HepG2 (cell line): Measurements from ENCODE around the gene HDAC10. TPM values are rescaled to one million over a fixed set of nuclear protein-coding genes. Genes with fewer than 3 reads are reported as not detected.
A peak's percentile ranks its signal among the peaks of the same experiment; 100 is the strongest.

ENCODE experiments used
- ATAC-seq: fragments of 200-7000 bp; cut with Tn5 transposase; 3 replicates; pipeline ENCODE4 v1.9.1; 2020; ENCODE audit warnings: mild to moderate bottlenecking, moderate library complexity
- BruUV-seq: library from RNA; stranded (reverse); fragments of 400-500 nt; replicated peaks from 2 replicates; lab custom pipeline; 2021; lab: Mats Ljungman, UMichigan
- CTCF ChIA-PET: fragments of 300-600 bp; formaldehyde crosslinking; extraction: SDS; loops from one replicate; lab custom pipeline; 2021; ENCODE audit warnings: low total read pairs, inconsistent platforms, low intra/inter-chr PET ratio; lab: Yijun Ruan, JAX
- POLR2A ChIA-PET: fragments of 350-600 bp; sonication (Branson Sonifier 250); formaldehyde crosslinking; loops from one replicate; lab custom pipeline; 2020; ENCODE audit warnings: antibody characterized with exemption, inconsistent platforms; lab: Yijun Ruan, JAX
- DNase-seq: peaks from one replicate; pipeline ENCODE4 v3.0.0-alpha.2; 2015; ENCODE audit warnings: low spot score
- FAIRE-seq: peaks from 3 replicates; lab custom pipeline; 2011; peaks lifted over from hg19 to GRCh38; lab: Jason Lieb, UNC
- H2AFZ ChIP-seq: one replicate; pipeline ENCODE4 v1.6.1; 2011; ENCODE audit warnings: low read length, inconsistent platforms
- H3K27ac ChIP-seq: fragments of 300-600 bp; 3 replicates; pipeline ENCODE4 v1.8.0; 2011; ENCODE audit warnings: mixed run types, mild to moderate bottlenecking, mixed read lengths, low read length, inconsistent platforms; ENCODE audit not compliant: insufficient read depth; ENCODE audit errors: extremely low read length
- H3K27me3 ChIP-seq, 2 experiments: fragments of 200-600 bp in 1 of 2; 2 replicates in 1 of 2; 3 replicates in 1 of 2; pipeline versions ENCODE4 v1.6.0 to v1.8.0; 2011; ENCODE audit warnings: low read length in 2 of 2, mild to moderate bottlenecking in 2 of 2, moderate library complexity in 2 of 2, inconsistent platforms in 1 of 2; ENCODE audit not compliant: insufficient read depth in 2 of 2, control insufficient read depth in 1 of 2
- H3K36me3 ChIP-seq, 2 experiments: fragments of 200-600 bp in 1 of 2; replicated peaks in 1 of 2; 2 replicates in 1 of 2; 3 replicates in 1 of 2; pipeline versions ENCODE4 v1.5.1 to v1.8.0; 2011; ENCODE audit warnings: low read length in 2 of 2, inconsistent platforms in 1 of 2; ENCODE audit not compliant: insufficient read depth in 2 of 2, control insufficient read depth in 1 of 2
- H3K4me1 ChIP-seq: 2 replicates; pipeline ENCODE4 v1.5.1; 2012; ENCODE audit warnings: low read length, inconsistent platforms; ENCODE audit not compliant: insufficient read depth
- H3K4me2 ChIP-seq: 2 replicates; pipeline ENCODE4 v1.6.0; 2011; ENCODE audit warnings: low read depth, low read length, inconsistent platforms
- H3K4me3 ChIP-seq, 3 experiments: fragments of 200-600 bp in 1 of 3; sonication (generic), shearing (Covaris generic) in 1 of 3; replicated peaks in 1 of 3; 2 replicates each; pipeline ENCODE4 v1.5.1; 2011 to 2016; ENCODE audit warnings: low read length in 3 of 3, inconsistent platforms in 2 of 3, low read depth in 2 of 3, mild to moderate bottlenecking in 2 of 3, control low read depth in 1 of 3, mixed read lengths in 1 of 3; ENCODE audit not compliant: insufficient read depth in 1 of 3
- H3K79me2 ChIP-seq: one replicate; pipeline ENCODE4 v1.6.1; 2011; ENCODE audit warnings: low read length, inconsistent platforms; ENCODE audit not compliant: insufficient read depth
- H3K9ac ChIP-seq: 2 replicates; pipeline ENCODE4 v1.6.0; 2011; ENCODE audit warnings: mild to moderate bottlenecking, low read depth, low read length, inconsistent platforms; ENCODE audit not compliant: insufficient read depth
- H3K9me3 ChIP-seq: 2 replicates; pipeline ENCODE4 v1.5.1; 2012; ENCODE audit warnings: mild to moderate bottlenecking, low read length
- H4K20me1 ChIP-seq: 2 replicates; pipeline ENCODE4 v1.6.0; 2011; ENCODE audit warnings: inconsistent platforms, mild to moderate bottlenecking, low read length, moderate library complexity; ENCODE audit not compliant: insufficient read depth
- AGO1 ChIP-seq: fragments of 200-400 bp; formaldehyde crosslinking; IDR thresholded peaks from 2 replicates; pipeline ENCODE4 v1.6.1; 2017; ENCODE audit warnings: mild to moderate bottlenecking, low read depth, low read length, moderate library complexity; ENCODE audit not compliant: poor library complexity, severe bottlenecking
- AGO2 ChIP-seq: fragments of 200-400 bp; formaldehyde crosslinking; optimal IDR thresholded peaks from 2 replicates; pipeline ENCODE3; 2017; ENCODE audit warnings: mild to moderate bottlenecking, low read depth, low read length, moderate library complexity
- ARID4A ChIP-seq: sonication (generic); formaldehyde crosslinking; IDR thresholded peaks from 2 replicates; pipeline ENCODE4 v1.5.0; 2020; ENCODE audit warnings: mild to moderate bottlenecking, missing genetic modification reagents, borderline replicate concordance
- EP300 ChIP-seq, 3 experiments: sonication (generic) in 1 of 3; formaldehyde crosslinking in 1 of 3; IDR thresholded peaks; 2 replicates each; pipeline versions ENCODE4 v1.5.1 to v1.6.1; 2011 to 2020; ENCODE audit warnings: low read depth in 2 of 3, low read length in 2 of 3, borderline replicate concordance in 1 of 3, improper control_type of control experiment in 1 of 3, mild to moderate bottlenecking in 1 of 3, missing genetic modification reagents in 1 of 3, moderate library complexity in 1 of 3
- FOSL1 ChIP-seq: sonication (generic); formaldehyde crosslinking; IDR thresholded peaks from 2 replicates; pipeline ENCODE4 v1.9.0; 2021; ENCODE audit warnings: missing genetic modification reagents, borderline replicate concordance
- GTF3A ChIP-seq: sonication (generic); formaldehyde crosslinking; conservative IDR thresholded peaks from 2 replicates; pipeline ENCODE4 v1.4.0; 2020; ENCODE audit warnings: mild to moderate bottlenecking, missing genetic modification reagents
- IRF1 ChIP-seq: sonication (generic); formaldehyde crosslinking; IDR thresholded peaks from 2 replicates; pipeline ENCODE4 v1.4.0; 2020; ENCODE audit warnings: low read depth, mild to moderate bottlenecking, missing genetic modification reagents
- PCBP2 ChIP-seq: fragments of 200-400 bp; formaldehyde crosslinking; optimal IDR thresholded peaks from 2 replicates; pipeline ENCODE3; 2018; ENCODE audit warnings: low read length, low read depth; ENCODE audit not compliant: poor library complexity, severe bottlenecking
- POLR2A ChIP-seq, 2 experiments: IDR thresholded peaks; 2 replicates each; pipeline ENCODE4 v1.6.1; 2011; ENCODE audit warnings: low read depth in 2 of 2, low read length in 2 of 2, mild to moderate bottlenecking in 1 of 2, moderate library complexity in 1 of 2; ENCODE audit not compliant: insufficient read depth in 1 of 2
- RBFOX2 ChIP-seq: fragments of 200-400 bp; formaldehyde crosslinking; IDR thresholded peaks from 2 replicates; pipeline ENCODE4 v1.6.1; 2017; ENCODE audit warnings: low read depth, mild to moderate bottlenecking, low read length
- RFXANK ChIP-seq: IDR thresholded peaks from 2 replicates; pipeline ENCODE4 v1.6.1; 2016
- WGBS: methylation state at CpG from one replicate; pipeline ENCODE4 v1.1.6; 2017; ENCODE audit warnings: low lambda C conversion rate; 5-methylcytosine and 5-hydroxymethylcytosine counted together
- in situ Hi-C: cut with HindIII; loops from 2 replicates; pipeline ENCODE4 v1.10.0; 2017; ENCODE audit warnings: low pct_unique_long_range_greater_than_20kb; ENCODE audit not compliant: extremely low pct_ligation_motif_present
- intact Hi-C: fragments of 100-400 bp; cut with micrococcal nuclease; formaldehyde crosslinking; loops from one replicate; pipeline ENCODE4 v1.10.0; 2022; ENCODE audit not compliant: unreplicated experiment
- polyA plus RNA-seq, 8 experiments: library from polyadenylated mRNA; depleted of rRNA in 3 of 8; stranded (reverse) in 7 of 8; unstranded in 1 of 8; fragments of >200 nt; fragmentation: Illumina TruSeq in 4 of 8; extraction: Trizol in 4 of 8; gene quantifications; 2 replicates each; pipeline versions ENCODE4 v1.2.1 to v1.2.3, GENCODE V29; 2011 to 2016; ENCODE audit warnings: low read depth in 4 of 8, missing spikeins in 1 of 8, mixed read lengths in 1 of 8; ENCODE audit not compliant: insufficient read depth in 1 of 8
- total RNA-seq, 5 experiments: library from RNA; depleted of rRNA; stranded (reverse); fragments of >200 nt; fragmentation: Illumina TruSeq; extraction: Trizol; gene quantifications; 2 replicates each; pipeline ENCODE4 v1.2.3, GENCODE V29; 2016; ENCODE audit warnings: low read depth in 1 of 5

HDAC10 gene
- total and polyA plus RNA-seq, 2 of the 13 experiments (the other 11 are each of a cell fraction or from before 2014, with no cell fraction given), result 13.9 to 14.9 TPM

GRCh38 chr22:50215297-50216054 is 35.6 kb downstream of the HDAC10 start:
- Histone ChIP-seq H3K27me3 (no peaks in the 10 kb centered on the region), H3K79me2 (peaks cover 25% of the 10 kb centered on the region), H2AFZ (no peak overlapping the region), H3K4me3 (no peak overlapping the region), H4K20me1 (peaks cover 5% of the 10 kb centered on the region), H3K4me1 (no peaks in the 10 kb centered on the region), H3K4me2 (no peak overlapping the region), H3K27ac (no peak overlapping the region)
- ChIA-PET POLR2A (no interaction called here), CTCF (no interaction called here)
- ATAC-seq (no peak), DNase-seq (no peak), FAIRE-seq (no peak)
- 98% methylated on average over 13 of the region's 17 CpGs for WGBS
- TF ChIP-seq GTF3A (CRISPR knock-in tag) (no peak), AGO2 (peak; percentile 89), RBFOX2 (peak; percentile 44; the same call in 1 of the 2 replicates), IRF1 (CRISPR knock-in tag) (no peak), POLR2A (IDR thresholded peaks at IDR 0.05; ENCODE audit: insufficient read depth in 1 of 2, low read depth in 2 of 2, low read length in 2 of 2) (0 out of 4 replicates have a peak, but pooled peaks of 1 of the 2 experiments have one; percentile 26), AGO1 (peak; percentile 51)
- TF ChIP-seq, all 625 proteins: peak for 4
- H3K9ac ChIP-seq, result no peak overlapping the region
- no peaks in the 10 kb centered on the region for H3K9me3 ChIP-seq
- intact Hi-C loops, result no loop called here
- no TSS peak for BruUV-seq
- peaks cover 20 to 67% of the 10 kb centered on the region in 2 experiments; a peak in 4 of 5 replicates for H3K36me3 ChIP-seq
- in situ Hi-C loops, result no loop called here

- Histone ChIP-seq H2AFZ (no peak overlapping the region), H3K27me3 (no peaks in the 10 kb centered on the region), H3K4me2 (no peak overlapping the region), H3K4me1 (no peaks in the 10 kb centered on the region), H3K9ac (no peak overlapping the region), H3K36me3 (peaks cover 17 to 68% of the 10 kb centered on the region in 2 experiments; a peak in 4 of 5 replicates), H3K4me3 (no peak overlapping the region), H4K20me1 (peaks cover 5% of the 10 kb centered on the region), H3K9me3 (no peaks in the 10 kb centered on the region), H3K79me2 (peaks cover 25% of the 10 kb centered on the region), H3K27ac (no peak overlapping the region)
- BruUV-seq, result no TSS peak
- in situ Hi-C loops, result no loop called here
- 96% methylated on average over 9 of the region's 9 CpGs for WGBS
- FAIRE-seq (no peak), DNase-seq (no peak), ATAC-seq (no peak)
- intact Hi-C loops, result no loop called here
- ChIA-PET POLR2A (no interaction called here), CTCF (no interaction called here)
- no peak for TF ChIP-seq RFXANK (CRISPR knock-in tag)
- no peak for TF ChIP-seq PCBP2
- TF ChIP-seq EP300 (IDR thresholded peaks at IDR 0.05; ENCODE audit: low read depth in 2 of 2, low read length in 2 of 2), result no peak
- no peak for TF ChIP-seq EP300 (CRISPR knock-in tag; IDR thresholded peaks at IDR 0.05; ENCODE audit: borderline replicate concordance)
- no peak for TF ChIP-seq FOSL1 (CRISPR knock-in tag)
- TF ChIP-seq ARID4A (CRISPR knock-in tag), result no peak
Observed at GRCh38 chr22:50213263-50213662, 37.8 kb downstream of the HDAC10 start.
